ENCODE results near the gene GNAS.

DNA sequence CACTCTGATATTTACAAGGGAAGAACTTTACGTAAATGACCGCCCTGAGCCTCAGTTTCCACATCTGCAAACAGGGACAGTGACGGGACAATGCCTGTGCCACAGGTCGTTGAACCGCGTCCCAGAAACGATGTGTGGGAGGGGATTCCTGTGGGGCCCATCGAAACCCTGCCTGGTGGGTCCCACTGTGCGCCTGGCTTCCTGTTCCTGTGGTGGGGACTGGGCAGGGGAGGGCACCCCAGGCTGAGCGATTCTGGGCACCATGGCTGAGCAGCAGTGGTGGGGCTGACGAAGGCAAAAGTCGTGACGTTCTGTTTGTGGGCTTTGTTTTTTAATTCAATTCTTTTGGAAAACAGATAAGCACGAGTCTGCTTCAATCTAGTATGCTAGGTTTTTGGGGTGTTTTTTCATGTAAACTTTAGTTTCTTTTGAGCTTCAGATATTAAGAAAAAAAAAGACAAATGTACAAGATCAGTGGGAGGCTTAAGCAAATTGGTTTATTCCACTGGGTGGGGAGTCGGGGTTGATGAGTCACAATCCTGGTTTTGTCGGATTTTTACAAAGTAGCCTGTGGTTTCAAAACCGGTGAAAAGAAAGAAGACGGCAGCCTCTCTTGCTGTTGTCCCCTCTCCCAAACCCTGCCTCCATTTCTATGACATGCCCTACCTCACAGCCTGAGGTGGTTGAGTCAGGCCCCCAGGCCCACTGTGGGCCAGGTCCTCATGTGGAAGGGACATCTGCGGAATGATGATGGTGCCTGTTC, 42.2 kb upstream of the GNAS start:
- no peak for TF ChIP-seq POLR2A (IDR thresholded peaks at IDR 0.05)
- TF ChIP-seq, protein P1, sequence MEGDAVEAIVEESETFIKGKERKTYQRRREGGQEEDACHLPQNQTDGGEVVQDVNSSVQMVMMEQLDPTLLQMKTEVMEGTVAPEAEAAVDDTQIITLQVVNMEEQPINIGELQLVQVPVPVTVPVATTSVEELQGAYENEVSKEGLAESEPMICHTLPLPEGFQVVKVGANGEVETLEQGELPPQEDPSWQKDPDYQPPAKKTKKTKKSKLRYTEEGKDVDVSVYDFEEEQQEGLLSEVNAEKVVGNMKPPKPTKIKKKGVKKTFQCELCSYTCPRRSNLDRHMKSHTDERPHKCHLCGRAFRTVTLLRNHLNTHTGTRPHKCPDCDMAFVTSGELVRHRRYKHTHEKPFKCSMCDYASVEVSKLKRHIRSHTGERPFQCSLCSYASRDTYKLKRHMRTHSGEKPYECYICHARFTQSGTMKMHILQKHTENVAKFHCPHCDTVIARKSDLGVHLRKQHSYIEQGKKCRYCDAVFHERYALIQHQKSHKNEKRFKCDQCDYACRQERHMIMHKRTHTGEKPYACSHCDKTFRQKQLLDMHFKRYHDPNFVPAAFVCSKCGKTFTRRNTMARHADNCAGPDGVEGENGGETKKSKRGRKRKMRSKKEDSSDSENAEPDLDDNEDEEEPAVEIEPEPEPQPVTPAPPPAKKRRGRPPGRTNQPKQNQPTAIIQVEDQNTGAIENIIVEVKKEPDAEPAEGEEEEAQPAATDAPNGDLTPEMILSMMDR (IDR thresholded peaks at IDR 0.05), result no peak
